Gastrocnemius medialis (tissue), 4 donors: ENCODE data around the gene KATNAL2.

Source experiments
- POLR2A ChIP-seq, 2 donors: fragments of 450-650 bp; IDR thresholded peaks; one replicate each; pipeline ENCODE4 v1.6.1; 2017; ENCODE audit warnings: antibody characterized with exemption in 2 of 2, mild to moderate bottlenecking in 2 of 2, moderate library complexity in 2 of 2
- TF ChIP-seq, protein P1 (sequence below), 5 experiments: fragments of 450-650 bp in 3 of 5; fragments of 200-600 bp in 2 of 5; sonication (generic) in 2 of 5; IDR thresholded peaks in 4 of 5; conservative IDR thresholded peaks in 1 of 5; 1 replicate in 4 of 5; 2 replicates in 1 of 5; pipeline ENCODE4 v1.5.1; 2016 to 2019; ENCODE audit warnings: antibody characterized with exemption in 5 of 5, mild to moderate bottlenecking in 3 of 5, moderate library complexity in 3 of 5

DNA sequence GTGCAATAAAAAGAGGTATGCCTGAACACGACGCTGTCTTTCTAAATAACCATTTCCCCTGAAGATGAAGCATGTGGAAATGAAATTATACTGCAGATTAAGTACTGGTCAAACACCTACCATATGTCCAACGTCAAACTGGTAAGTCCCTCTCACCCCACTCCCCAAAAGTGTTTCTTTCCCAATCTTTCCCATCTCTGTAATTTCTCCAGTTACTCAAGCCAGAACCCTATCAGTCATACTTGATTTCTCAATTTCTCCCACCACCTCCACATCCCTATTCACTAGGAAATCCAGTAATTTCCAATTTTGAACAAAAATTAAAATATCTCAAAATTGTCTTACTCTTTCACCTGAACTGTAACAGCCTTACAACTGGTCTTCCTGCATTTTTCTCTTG is 203.7 kb downstream of the KATNAL2 start:
- TF ChIP-seq, protein P1, sequence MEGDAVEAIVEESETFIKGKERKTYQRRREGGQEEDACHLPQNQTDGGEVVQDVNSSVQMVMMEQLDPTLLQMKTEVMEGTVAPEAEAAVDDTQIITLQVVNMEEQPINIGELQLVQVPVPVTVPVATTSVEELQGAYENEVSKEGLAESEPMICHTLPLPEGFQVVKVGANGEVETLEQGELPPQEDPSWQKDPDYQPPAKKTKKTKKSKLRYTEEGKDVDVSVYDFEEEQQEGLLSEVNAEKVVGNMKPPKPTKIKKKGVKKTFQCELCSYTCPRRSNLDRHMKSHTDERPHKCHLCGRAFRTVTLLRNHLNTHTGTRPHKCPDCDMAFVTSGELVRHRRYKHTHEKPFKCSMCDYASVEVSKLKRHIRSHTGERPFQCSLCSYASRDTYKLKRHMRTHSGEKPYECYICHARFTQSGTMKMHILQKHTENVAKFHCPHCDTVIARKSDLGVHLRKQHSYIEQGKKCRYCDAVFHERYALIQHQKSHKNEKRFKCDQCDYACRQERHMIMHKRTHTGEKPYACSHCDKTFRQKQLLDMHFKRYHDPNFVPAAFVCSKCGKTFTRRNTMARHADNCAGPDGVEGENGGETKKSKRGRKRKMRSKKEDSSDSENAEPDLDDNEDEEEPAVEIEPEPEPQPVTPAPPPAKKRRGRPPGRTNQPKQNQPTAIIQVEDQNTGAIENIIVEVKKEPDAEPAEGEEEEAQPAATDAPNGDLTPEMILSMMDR (IDR thresholded peaks at IDR 0.05 in 4 of 5, conservative IDR thresholded peaks at IDR 0.05 in 1 of 5): no peak
- no peak for TF ChIP-seq POLR2A (IDR thresholded peaks at IDR 0.05)
